GM21786 (cell line): Measurements from ENCODE around the gene FZD4.
"Not testable (repeated sequence)": the region's sequence is repeated elsewhere in the genome, so short reads cannot be mapped to it uniquely, and the experiment has no call there.

ENCODE experiments used
- ATAC-seq: cut with Tn5 transposase; IDR thresholded peaks from one replicate; pipeline ENCODE4 v1.9.1; 2021; ENCODE audit not compliant: unreplicated experiment

FZD4 gene

DNA sequence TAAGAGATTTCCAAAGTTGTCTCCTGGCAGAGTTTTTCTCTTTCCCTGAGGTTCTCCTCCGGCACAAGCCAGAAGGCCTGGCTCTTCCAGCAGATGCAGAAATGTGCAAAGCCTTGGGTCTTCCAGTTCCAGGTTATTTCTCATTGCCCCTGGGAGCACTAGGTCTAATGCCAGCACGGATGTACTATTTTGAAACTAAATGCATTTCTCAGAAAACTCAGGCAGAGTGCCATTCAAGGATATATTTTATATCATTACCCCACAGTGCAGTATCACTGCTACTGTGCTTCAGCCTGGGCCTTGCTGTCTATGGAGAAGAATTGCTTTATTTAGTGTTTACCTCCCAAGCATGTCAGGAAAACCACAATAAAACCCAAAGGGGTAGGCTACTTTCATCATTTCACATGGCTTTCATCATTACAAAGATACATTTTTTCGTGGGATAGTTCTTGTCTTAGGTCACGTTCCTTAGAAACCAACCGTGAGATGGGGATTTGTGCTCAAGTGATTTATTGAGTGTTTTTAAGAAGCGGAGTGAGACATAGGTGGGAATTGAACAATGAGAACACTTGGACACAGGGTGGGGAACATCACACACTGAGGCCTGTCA is 22.4 kb upstream of the FZD4 start:
- no peak for ATAC-seq

DNA sequence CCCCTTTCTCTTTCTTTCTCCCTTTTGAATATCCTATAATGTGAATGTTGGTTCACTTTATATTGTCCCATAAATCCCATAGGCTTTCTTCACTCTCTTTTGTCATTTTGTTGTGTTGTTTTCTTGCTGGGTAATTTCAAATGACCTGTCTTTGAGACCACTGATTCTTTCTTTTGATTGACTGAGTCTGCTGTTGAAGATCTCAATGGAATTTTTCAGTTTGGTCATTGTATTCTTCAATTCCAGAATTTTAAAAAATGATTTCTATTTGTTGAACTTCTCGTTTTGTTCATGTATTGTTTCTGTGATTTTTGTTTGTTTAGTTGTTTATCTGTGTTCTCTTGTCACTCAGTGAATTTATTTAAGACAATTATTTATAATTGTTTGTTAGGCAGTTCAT is 17.5 kb upstream of the FZD4 start:
- ATAC-seq, result no peak

DNA sequence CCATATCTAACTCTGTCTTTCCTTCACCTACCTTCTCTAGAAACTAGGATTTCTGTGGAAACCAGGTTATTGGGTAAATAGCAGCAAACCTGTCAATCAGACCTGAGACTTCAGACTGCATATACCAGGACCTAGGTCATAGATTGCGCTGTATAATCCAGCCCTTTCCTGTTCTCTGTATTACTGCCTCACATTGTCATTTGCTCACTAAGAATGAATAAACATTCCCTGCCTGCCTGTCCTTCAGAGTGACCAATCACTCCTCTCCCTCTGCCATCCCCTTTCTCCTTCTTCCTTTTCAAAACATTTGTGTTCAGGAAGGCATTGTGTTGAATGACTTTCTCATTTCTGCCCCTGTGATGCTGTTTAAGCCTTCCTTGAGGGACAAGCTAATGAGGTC is 14.1 kb upstream of the FZD4 start:
- no peak for ATAC-seq

DNA sequence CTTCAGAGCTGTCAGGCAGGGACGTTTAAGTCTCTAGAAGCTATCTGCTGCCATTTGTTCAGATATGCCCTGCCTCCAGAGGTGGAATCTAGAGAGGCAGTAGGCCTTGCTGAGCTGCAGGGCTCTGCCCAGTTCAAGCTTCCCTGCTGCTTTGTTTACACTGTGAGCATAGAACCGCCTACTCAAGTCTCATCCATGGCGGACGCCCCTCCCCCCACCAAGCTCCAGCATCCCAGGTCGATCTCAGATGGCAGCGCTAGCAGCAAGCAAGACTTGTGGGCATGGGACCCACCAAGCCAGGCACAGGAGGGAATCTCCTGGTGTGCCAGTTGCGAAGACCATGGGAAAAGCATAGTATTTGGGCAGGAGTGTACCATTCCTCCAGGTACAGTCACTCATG is 12.4 kb upstream of the FZD4 start:
- ATAC-seq, result not testable (repeated sequence)

DNA sequence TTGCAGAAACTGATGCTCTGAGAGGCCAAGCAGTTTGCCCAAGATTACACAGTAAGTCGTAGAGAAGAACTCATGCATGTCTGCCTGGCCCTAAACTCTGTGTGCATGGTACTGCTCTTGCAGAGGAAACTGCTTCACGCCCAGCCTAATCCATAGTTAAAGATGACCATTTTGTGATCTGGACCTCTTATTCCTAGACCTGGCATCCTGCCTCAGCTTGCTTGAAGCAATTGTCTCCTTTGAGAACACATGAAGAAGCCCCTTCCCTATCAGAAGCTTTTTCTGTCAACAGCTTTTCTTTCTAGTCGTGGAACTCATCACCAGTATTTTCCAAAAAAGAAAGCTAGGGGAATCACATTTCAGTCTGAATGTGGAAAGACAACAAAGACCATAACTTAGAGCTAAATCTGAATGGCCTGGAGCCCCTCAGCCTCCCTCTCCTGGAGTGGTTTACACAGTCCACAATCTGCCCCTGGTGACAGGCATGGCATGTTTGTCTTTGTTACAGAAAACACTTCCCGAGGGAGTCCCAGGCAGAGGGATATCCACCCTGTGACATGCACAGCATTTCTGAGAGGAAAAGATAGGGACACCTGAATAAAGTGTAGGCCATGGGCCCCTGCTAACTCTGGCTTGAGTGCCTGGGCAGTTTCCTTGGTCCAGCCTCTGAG is 2.9 kb upstream of the FZD4 start:
- no peak for ATAC-seq

DNA sequence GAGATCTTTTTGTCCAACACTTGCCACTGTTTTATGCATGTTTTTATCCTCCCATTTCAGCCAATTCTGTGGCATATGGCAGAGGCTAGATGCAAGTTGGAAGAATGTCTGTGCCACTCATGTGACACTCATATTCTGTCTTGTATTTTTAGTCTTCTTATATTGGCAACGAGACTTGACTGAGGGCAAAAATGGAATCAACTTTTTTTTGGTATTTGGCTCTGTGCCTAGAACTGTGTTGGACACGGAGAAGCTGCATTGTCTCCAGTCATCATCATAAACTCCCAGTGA is 1.7 kb upstream of the FZD4 start:
- ATAC-seq, result no peak

DNA sequence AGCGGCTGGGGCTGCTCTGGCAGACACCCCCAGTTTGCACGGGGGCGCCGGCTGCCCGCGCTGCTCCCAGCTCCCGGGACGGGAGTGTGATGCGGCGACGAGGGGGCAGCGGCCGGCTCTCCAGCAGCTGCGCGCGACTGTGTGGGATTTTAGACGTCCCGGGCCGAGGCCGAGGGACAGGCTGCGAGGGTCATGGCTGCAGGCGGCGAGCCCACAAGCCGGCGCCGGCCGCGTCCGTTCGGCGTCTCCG is 159 bp downstream of the FZD4 start:
- no peak for ATAC-seq

DNA sequence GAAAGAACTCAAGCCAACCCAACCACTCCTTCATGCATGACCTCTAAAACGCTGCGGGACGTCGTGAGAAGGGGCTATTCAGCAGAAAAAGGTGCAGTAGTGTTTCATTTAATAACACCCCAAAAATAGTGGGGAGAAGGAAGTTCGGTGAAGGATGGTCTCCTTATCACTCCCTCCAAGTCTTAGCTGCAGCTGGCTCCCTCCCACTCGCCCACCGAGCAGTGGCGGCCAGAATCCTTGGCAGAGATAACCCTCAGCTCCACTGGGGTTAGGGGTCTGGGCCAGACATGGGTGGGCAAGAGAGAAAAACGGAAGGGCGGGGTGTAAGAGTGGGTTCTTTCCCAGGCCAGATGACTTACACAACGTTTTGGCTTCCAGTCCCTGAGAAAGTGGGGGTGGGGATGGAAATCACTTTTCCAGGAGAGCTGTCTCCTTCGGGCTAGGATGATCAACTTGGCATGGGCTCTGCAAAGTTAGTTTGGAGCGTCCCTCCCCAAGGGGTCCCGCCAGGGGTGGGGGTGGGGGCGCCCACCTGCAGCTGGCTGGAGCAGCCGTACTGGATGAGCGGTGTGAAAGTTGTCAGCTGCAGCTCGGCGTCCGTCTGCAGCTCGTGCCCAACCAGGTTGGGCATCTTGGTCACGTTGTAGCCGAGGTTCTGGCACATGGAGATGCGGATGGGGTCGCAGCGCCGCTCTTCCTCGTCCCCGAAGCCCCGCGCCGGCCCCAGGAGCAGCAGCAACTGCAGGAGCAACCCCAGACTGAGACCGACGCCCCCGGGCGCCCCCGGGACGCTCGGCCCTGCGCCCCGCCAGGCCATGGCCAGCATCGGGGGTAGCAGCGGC is 705 bp downstream of the FZD4 start:
- peak; percentile 5 for ATAC-seq

DNA sequence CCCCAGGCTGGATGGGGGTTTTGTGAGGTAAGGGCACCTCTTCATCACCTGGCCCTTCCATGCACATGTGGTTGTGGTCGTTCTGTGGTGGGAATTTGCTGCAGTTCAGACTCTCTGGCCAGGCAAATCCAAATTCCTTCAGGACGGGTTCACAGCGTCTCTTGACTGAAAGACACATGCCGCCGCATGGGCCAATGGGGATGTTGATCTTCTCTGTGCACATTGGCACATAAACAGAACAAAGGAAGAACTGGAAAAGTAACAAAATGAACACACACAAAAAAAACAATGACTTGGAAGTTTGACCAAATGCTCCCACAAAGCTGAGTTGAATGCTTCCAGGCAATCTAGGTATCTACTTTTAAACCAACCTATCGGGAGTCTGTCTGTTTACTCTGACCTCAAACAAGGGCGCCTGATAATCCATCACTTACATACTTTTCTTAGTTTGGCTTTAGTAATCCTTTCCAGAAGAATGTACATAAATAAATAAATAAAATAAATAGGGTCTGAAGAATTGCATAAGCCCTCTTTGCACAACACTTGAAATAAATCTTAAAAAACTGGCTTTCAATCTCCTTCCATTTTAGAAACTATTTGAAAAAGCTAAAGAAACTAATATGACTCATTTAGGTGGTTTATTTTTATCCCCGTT is 2.8 kb downstream of the FZD4 start:
- no peak for ATAC-seq

DNA sequence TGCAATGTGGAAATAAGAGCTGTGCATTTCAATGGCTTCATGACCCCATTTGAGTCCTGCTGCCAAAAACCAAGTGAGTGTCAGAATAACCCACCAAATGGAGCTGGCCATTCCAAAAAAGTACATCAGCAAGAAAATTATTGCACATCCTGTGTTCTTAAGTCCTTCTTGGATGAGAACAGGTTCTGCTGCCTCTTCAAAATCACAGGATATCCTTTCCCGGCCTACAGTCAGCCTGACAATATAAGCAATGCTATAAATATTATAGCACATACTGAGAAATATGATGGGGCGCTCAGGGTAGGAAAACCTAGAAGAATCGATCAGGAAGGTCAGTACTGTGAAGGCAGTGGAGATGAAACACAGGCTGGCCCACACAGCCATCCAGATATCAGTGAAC is 3.5 kb downstream of the FZD4 start:
- no peak for ATAC-seq

DNA sequence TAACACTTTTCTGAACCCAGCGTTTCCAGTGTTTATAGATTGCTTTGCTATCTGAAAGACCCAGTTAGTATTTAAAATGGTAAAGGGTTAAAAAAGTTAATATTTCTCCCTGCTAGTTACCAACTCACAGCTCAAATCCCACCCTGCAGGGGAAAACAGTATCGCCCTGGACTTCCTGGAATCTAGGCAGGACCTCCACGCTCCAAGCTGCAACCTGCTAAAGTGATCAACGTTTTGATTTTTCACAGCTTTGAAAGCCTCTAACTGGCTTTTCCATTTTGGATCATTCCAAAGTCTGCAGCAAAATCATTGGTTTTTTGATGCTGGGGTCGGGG is 4.6 kb downstream of the FZD4 start:
- no peak for ATAC-seq

DNA sequence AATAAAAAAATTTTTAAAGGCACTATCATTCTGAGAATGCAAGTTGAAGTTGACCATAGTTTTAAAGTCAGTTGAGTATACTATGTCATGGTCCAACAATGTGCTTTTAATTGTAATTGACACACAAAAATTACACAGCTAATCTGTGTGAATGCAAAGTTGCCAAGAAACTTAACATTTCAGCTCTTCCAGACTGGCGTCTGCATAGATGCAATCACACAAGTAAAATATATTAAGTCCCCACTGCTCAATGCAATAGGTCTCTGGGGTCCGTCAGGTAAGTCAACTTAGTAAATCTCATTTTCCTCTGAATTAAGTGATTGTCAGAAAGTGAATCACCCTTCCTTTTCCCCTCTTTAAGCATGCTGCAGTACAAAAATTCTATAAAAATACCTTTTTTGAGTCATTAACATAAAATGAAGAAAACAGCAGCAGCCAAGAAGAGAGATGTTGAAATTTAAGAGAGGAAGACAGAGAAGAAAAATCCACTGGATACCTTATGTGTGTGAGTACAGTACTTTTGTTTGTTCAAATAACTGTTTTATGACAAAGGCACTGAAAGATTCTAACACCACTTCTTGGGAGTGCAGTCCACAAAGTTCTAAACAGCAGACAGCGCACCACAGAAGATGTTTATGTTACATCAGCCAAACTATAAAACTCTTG is 5.1 kb downstream of the FZD4 start:
- no peak for ATAC-seq

DNA sequence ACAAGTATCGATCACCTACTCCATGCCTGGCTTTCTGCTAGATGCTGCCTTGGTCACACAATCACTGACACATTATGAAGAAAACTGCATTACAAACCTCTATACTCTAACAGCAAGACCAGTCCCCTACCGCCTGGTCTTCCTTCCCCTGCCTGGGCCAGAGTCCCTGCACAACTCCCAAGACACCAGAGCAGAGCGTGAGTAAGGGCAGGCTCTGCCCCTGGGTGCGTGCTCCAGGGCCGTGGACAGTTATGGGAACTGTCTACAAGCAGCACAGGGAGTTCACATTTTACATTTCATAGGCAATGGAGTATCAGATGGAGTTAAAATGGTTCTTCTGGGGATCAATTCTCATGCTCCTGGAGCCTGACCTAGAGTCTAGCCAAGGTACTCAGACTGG is 6.5 kb downstream of the FZD4 start:
- no peak for ATAC-seq

DNA sequence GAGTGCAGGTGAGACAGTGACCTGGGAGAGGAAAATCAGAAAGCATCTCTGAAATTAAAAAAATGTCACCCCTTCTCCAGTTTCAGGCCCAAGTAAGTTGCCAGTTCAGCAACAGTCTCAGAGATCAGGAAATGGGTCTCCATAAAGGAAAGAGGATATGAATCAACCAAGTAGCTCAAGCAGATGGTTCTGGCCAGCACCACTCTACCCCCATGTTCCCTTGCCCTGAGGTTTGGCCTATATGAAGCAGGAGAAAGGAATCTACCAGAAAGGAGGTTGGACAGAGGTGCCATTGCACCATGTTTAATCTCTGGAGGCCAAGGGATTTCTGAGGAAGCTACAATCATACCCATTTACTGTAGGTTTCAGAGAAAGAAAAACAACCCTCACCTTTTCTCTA is 7.7 kb downstream of the FZD4 start:
- ATAC-seq, result no peak

DNA sequence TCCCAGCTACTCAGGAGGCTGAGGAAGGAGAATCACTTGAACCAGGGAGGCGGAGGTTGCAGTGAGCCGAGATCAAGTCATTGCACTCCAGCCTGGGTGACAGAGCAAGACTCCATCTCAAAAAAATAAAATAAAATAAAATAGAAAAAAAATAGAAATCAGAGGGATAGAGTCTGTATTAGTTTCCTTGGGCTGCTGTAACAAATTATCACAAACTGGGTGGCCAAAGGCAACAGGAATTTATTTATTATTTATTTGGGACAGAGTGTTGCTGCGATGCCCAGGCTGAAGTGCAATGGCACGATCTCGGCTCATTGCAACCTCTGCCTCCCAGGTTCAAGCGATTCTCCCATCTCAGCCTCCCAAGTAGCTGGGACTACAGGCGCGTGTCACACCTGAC is 11.7 kb downstream of the FZD4 start:
- not testable (repeated sequence) for ATAC-seq

DNA sequence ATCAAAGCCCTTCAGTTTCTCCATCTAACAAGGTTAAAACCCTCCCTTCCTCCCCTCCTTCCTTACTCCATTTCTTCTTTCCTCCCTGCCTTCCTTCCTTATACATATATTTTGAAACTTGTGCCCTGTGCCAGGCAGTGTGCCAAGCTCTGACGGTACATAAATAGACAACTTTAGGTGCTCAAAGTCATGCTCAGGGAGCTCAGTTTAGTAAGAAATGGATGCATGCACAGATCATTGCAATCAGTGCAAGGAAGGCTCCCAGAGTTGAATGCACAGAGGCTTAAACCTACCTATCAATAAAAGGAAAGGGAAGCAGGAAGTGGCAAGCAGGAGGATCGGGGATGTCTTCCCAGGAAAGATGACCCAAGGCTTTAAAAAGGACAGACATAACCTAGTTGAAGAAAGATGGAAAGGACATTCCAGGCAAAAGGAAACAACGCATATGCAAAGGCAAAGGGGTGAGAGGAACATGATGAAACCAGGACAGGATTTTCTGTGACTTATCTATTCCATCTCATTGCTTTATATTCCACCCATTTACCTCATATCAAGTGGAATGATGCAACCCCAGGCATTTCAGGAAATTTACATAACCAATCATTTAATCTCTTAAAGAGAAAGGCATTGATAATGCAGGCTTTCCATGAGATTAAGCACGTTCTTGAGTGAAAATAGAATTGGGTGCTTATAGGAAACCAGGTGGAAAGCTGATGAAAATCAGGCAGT is 13.2 kb downstream of the FZD4 start:
- ATAC-seq, result no peak

DNA sequence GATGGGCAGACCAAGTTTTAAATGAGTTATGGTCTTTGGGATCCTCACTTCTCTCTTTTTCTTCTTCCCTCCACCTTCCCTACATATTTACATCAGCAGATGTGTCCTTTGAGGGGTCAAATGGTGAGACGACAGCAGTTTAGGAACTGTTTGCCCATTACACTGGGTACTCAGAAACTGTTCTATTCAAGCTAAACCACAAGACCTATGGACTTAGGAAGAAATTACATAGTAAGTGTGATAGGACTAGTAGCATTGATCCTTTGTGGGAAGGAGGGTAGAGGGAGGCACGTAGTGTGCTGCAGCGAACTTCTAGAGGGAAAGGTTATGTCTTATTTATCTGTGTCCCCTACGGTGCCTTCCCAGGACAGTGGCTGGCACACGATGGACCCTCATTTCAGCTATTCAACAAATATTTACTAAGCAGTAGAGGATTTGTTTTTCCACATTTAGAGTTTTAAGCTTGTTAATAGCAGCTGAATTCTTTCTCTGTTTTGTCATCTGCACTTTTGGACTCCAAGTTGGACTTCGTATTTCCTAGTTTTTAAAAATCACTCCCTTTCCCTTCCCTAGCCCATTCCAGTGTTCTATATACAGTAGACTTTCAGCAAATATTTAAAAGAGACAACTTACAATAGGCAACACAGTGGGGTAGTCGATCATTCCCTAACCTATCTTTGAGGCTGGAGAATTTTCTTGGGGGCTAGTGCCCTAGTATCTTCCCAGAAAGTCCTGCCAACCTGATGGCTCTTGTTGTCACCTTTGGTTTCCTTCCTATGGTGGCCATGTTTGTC is 13.9 kb downstream of the FZD4 start:
- no peak for ATAC-seq

DNA sequence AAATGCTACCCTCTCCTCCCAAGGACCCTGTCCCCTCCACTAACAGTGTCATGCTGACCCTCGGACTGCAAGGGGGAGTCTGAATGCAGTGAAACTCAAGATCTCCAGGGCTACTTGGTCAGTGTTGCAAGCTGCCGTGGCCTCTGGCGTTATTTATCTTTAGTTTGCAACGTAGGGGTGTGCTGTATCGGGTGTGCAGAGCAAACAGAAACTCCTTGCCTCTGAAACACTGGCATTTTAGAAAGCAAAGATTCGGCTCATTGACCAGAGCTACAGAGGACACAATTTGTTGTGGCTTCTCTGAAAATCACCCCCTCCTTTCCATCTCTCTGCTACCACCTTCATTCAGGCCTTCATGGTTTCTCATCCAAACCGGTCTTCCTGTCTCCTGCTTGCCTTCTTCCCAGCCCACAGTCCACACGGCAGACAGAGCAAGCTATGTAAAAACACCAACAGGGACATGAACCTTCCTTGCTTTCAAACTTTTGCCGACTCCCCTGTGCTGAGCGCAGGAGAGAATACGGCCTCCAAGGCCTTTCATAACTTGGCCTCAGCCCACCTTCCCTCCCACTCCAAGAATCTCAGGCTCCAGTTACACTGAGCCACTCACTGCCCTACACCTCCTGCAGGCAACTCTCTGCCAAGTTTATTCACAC is 14.9 kb downstream of the FZD4 start:
- no peak for ATAC-seq

DNA sequence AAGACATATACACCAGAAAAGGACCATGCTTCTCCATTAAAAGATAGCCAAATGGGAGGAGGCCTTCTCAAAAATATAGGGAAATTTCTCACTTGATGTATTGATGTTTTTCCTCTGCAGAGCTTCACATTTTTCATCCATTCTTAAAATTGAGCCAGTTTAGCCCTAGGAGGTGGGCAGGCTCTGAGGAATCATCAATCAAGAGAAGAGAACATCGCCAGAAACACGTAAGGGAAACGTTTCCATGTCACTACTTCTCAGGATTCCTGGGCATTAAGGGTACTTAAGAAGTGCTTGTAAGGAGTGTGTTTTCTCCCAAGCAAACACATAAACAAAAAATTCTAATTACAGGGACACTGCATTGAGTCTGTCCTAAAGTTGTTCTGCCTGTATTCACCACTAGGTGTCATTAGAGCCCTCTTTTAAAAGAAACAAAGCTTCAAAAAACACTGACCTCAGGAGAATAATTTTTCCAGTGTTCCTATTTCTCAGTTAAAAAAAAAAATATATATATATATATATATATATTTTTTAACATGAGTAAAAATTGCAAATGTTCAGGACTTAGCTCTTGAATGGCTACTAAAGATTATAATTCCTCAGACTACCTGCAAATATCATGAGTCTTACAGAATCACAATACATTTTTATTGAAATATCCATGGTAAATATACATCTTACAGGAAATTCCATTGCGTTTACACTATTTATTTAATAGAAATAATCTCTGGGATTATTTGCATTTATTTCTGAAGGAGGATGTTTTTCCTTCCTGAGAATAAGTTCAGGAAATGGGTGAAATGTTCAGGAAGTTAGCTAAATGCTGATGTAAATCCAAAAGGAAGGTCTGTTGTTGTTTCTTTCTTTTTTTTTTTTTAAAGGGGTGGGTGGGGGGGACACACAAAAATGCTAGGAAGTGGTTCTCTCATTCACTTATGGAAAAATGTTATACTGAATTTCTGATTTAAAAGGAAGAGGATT is 16.0 kb downstream of the FZD4 start:
- no peak for ATAC-seq
